ENCODE measurements around the gene TDP1. TPM values are rescaled to one million over a fixed set of nuclear protein-coding genes. Genes with fewer than 3 reads are reported as not detected.

TDP1 gene
- total and polyA plus RNA-seq, 2 experiments from 2014 or later: 23.0 to 63.6 TPM

- H2AFZ ChIP-seq: no peak overlapping the region
- no peak for ATAC-seq
These were observed 43.0 kb upstream of the TDP1 start for GRCh38 chr14:89912667-89913211.

More at GRCh38 chr14:89912667-89913211, 43.0 kb upstream of the TDP1 start:
- Mint-ChIP-seq H3K36me3 (ENCODE audit: low read depth) (no peaks in the 10 kb centered on the region), H3K9me3 (no peaks in the 10 kb centered on the region), H3K27me3 (ENCODE audit: insufficient read depth, low read depth, poor library complexity) (peaks cover 9% of the 10 kb centered on the region), H3K4me3 (no peak overlapping the region; the same call in 2 of the 3 replicates), H3K27ac (peak overlapping the region; percentile 71; the same call in 1 of the 2 replicates), H3K4me1 (peaks cover 44% of the 10 kb centered on the region)
- Histone ChIP-seq H3K79me2 (replicated peaks; ENCODE audit: insufficient read depth) (no peaks in the 10 kb centered on the region), H3F3A (replicated peaks; ENCODE audit: low read depth) (no peaks in the 10 kb centered on the region), H3K4me3 (no peak overlapping the region), H3K4me2 (no peak overlapping the region), H3K9me2 (ENCODE audit: insufficient read depth) (no peaks in the 10 kb centered on the region), H4K20me1 (replicated peaks; ENCODE audit: insufficient read depth) (no peaks in the 10 kb centered on the region), H3K27me3 (ENCODE audit: insufficient read depth) (no peaks in the 10 kb centered on the region), H3K27ac (ENCODE audit: low read depth) (no peak overlapping the region), H3K4me1 (ENCODE audit: insufficient read depth) (peaks cover 31% of the 10 kb centered on the region), H3K36me3 (ENCODE audit: insufficient read depth) (no peaks in the 10 kb centered on the region)
- TF ChIP-seq ZNF331 (CRISPR knock-in tag; IDR thresholded peaks at IDR 0.05; ENCODE audit: low read depth) (no peak), EZH2 (IDR thresholded peaks at IDR 0.05; ENCODE audit: low read depth, unreplicated experiment) (no peak), NANOG (IDR thresholded peaks at IDR 0.05; ENCODE audit: borderline replicate concordance) (no peak), EZH2phosphoT487 (IDR thresholded peaks at IDR 0.05; ENCODE audit: unreplicated experiment) (no peak), ETS1 (IDR thresholded peaks at IDR 0.05) (no peak), ZNF114 (CRISPR knock-in tag; IDR thresholded peaks at IDR 0.05) (no peak), CTCF (conservative IDR thresholded peaks at IDR 0.05; ENCODE audit: low read depth in 2 of 2) (no peak), STAT1 (IDR thresholded peaks at IDR 0.05; ENCODE audit: unreplicated experiment) (no peak), ZNF462 (CRISPR knock-in tag; IDR thresholded peaks at IDR 0.05) (no peak)
- peak; percentile 53 for DNase-seq (ENCODE audit: low spot score)
